ENCODE measurements around the gene SH3GL2.

The SH3GL2 gene

GRCh38 chr9:17580119-17580518 lies 1.3 kb downstream of the SH3GL2 start:
- no peaks in the 10 kb centered on the region for H3F3A ChIP-seq (ENCODE audit: low read depth)
- no peak overlapping the region for H2AFZ ChIP-seq (ENCODE audit: low read length)
- no peaks in the 10 kb centered on the region for H3K4me1 ChIP-seq (ENCODE audit: insufficient read depth, low read length, poor library complexity, severe bottlenecking)
- no peaks in the 10 kb centered on the region for H3K9me2 ChIP-seq (replicated peaks; ENCODE audit: low read depth, low read length)
- H3K27me3 ChIP-seq (ENCODE audit: insufficient read depth, low read length, poor library complexity, severe bottlenecking): no peaks in the 10 kb centered on the region
- H3K4me3 ChIP-seq (ENCODE audit: low read length, poor library complexity, severe bottlenecking): no peak overlapping the region
- no peaks in the 10 kb centered on the region for H3K36me3 ChIP-seq (ENCODE audit: insufficient read depth, low read length)
- no peak for TF ChIP-seq CTCF (conservative IDR thresholded peaks at IDR 0.05; ENCODE audit: low read length)
- no peak for TF ChIP-seq EZH2phosphoT487 (IDR thresholded peaks at IDR 0.05; ENCODE audit: borderline replicate concordance)
- H4K20me1 ChIP-seq (ENCODE audit: insufficient read depth, low read length, poor library complexity, severe bottlenecking): no peaks in the 10 kb centered on the region
- no peaks in the 10 kb centered on the region for H3K9me3 ChIP-seq (ENCODE audit: insufficient read depth, low read depth, low read length)
- no peaks in the 10 kb centered on the region for H3K79me2 ChIP-seq (ENCODE audit: insufficient read depth, low read length)
- H3K4me2 ChIP-seq (ENCODE audit: low read depth, low read length, poor library complexity, severe bottlenecking): no peak overlapping the region
- H3K9ac ChIP-seq (ENCODE audit: low read depth, low read length, poor library complexity, severe bottlenecking): no peak overlapping the region

- H4K20me1 ChIP-seq (ENCODE audit: insufficient read depth, low read length, poor library complexity, severe bottlenecking): no peaks in the 10 kb centered on the region
- no peaks in the 10 kb centered on the region for H3K9me2 ChIP-seq (replicated peaks; ENCODE audit: low read depth, low read length)
- TF ChIP-seq CTCF (conservative IDR thresholded peaks at IDR 0.05; ENCODE audit: low read length): no peak
- no peak for TF ChIP-seq EZH2phosphoT487 (IDR thresholded peaks at IDR 0.05; ENCODE audit: borderline replicate concordance)
- no peak overlapping the region for H3K4me2 ChIP-seq (ENCODE audit: low read depth, low read length, poor library complexity, severe bottlenecking)
- no peak overlapping the region for H3K4me3 ChIP-seq (ENCODE audit: low read length, poor library complexity, severe bottlenecking)
- no peaks in the 10 kb centered on the region for H3K9me3 ChIP-seq (ENCODE audit: insufficient read depth, low read depth, low read length)
- no peak overlapping the region for H3K9ac ChIP-seq (ENCODE audit: low read depth, low read length, poor library complexity, severe bottlenecking)
- H3K79me2 ChIP-seq (ENCODE audit: insufficient read depth, low read length): no peaks in the 10 kb centered on the region
- no peaks in the 10 kb centered on the region for H3F3A ChIP-seq (ENCODE audit: low read depth)
- H3K27me3 ChIP-seq (ENCODE audit: insufficient read depth, low read length, poor library complexity, severe bottlenecking): no peaks in the 10 kb centered on the region
- H3K36me3 ChIP-seq (ENCODE audit: insufficient read depth, low read length): no peaks in the 10 kb centered on the region
- no peaks in the 10 kb centered on the region for H3K4me1 ChIP-seq (ENCODE audit: insufficient read depth, low read length, poor library complexity, severe bottlenecking)
- no peak overlapping the region for H2AFZ ChIP-seq (ENCODE audit: low read length)
Measured at GRCh38 chr9:17587113-17587512, 8.2 kb downstream of the SH3GL2 start.

- H4K20me1 ChIP-seq (ENCODE audit: insufficient read depth, low read length, poor library complexity, severe bottlenecking): no peaks in the 10 kb centered on the region
- H3K9me3 ChIP-seq (ENCODE audit: insufficient read depth, low read depth, low read length): no peaks in the 10 kb centered on the region
- no peak overlapping the region for H3K4me2 ChIP-seq (ENCODE audit: low read depth, low read length, poor library complexity, severe bottlenecking)
- H3F3A ChIP-seq (ENCODE audit: low read depth): no peaks in the 10 kb centered on the region
- H3K79me2 ChIP-seq (ENCODE audit: insufficient read depth, low read length): no peaks in the 10 kb centered on the region
- H3K9me2 ChIP-seq (replicated peaks; ENCODE audit: low read depth, low read length): no peaks in the 10 kb centered on the region
- no peak overlapping the region for H3K4me3 ChIP-seq (ENCODE audit: low read length, poor library complexity, severe bottlenecking)
- no peak for TF ChIP-seq CTCF (conservative IDR thresholded peaks at IDR 0.05; ENCODE audit: low read length)
- no peak for TF ChIP-seq EZH2phosphoT487 (IDR thresholded peaks at IDR 0.05; ENCODE audit: borderline replicate concordance)
- H3K27me3 ChIP-seq (ENCODE audit: insufficient read depth, low read length, poor library complexity, severe bottlenecking): no peaks in the 10 kb centered on the region
- H2AFZ ChIP-seq (ENCODE audit: low read length): no peak overlapping the region
- no peak overlapping the region for H3K9ac ChIP-seq (ENCODE audit: low read depth, low read length, poor library complexity, severe bottlenecking)
- H3K4me1 ChIP-seq (ENCODE audit: insufficient read depth, low read length, poor library complexity, severe bottlenecking): no peaks in the 10 kb centered on the region
- no peaks in the 10 kb centered on the region for H3K36me3 ChIP-seq (ENCODE audit: insufficient read depth, low read length)
Measured at GRCh38 chr9:17588395-17588794, 9.5 kb downstream of the SH3GL2 start.
